ENCODE results near the gene TNNT1. TPM values are rescaled to one million over a fixed set of nuclear protein-coding genes. Genes with fewer than 3 reads are reported as not detected.
A peak's percentile ranks its signal among the peaks of the same experiment; 100 is the strongest.

Gene TNNT1
- total and polyA plus RNA-seq, 2 donors (not counting 3 experiments of a cell fraction or from before 2014, with no cell fraction given): 0.22 to 0.51 TPM

DNA sequence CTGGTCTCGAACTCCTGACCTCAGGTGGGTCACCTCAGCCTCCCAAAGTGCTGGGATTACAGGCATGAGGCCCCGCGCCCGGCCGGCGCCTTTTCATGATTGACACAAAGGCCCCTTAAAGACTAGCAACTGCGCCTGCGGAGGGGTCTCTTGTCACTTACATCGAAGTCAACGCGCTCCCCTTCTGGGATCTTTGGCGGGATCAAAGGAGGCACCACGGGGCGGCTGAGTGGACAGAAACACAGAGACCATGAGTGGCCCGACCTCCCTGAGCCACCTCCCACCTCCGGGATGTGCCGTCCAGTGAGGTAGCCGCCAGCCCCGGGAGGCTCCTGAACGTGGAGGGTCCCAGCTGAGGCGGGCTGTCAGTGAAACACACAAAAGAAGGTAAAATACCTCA, 7.3 kb downstream of the TNNT1 start:
- Histone ChIP-seq H3K79me2 (ENCODE audit: control insufficient read depth, insufficient read depth, low read length) (no peaks in the 10 kb centered on the region), H3K9me3 (replicated peaks; ENCODE audit: control insufficient read depth, insufficient read depth, low read length) (no peaks in the 10 kb centered on the region), H3K27ac (ENCODE audit: insufficient read depth, low read depth, low read length) (no peak overlapping the region), H2AFZ (ENCODE audit: low read depth, low read length) (peak overlapping the region; percentile 4), H3K4me1 (ENCODE audit: control insufficient read depth, extremely low read depth, insufficient read depth, low read length) (no peaks in the 10 kb centered on the region), H3K4me2 (ENCODE audit: insufficient read depth, low read length) (no peak overlapping the region), H4K20me1 (replicated peaks; ENCODE audit: control insufficient read depth, extremely low read depth, insufficient read depth, low read length) (no peaks in the 10 kb centered on the region), H3K27me3 (ENCODE audit: control insufficient read depth in 2 of 2, insufficient read depth in 2 of 2, low read length in 2 of 2) (peaks cover 4 to 5% of the 10 kb centered on the region in 2 experiments), H3K36me3 (ENCODE audit: control insufficient read depth in 2 of 2, extremely low read depth in 1 of 2, insufficient read depth in 2 of 2, low read length in 2 of 2) (no peaks in the 10 kb centered on the region), H3K9ac (replicated peaks; ENCODE audit: extremely low read depth, insufficient read depth, low read length) (no peak overlapping the region), H3K9me1 (replicated peaks; ENCODE audit: control insufficient read depth, extremely low read depth, insufficient read depth, low read length) (no peaks in the 10 kb centered on the region), H3K4me3 (replicated peaks in 1 of 3; ENCODE audit: insufficient read depth in 1 of 3, low read depth in 1 of 3, low read length in 3 of 3) (no peak overlapping the region)
- DNase-seq (ENCODE audit: low read depth, low spot score): no peak
- no peak for FAIRE-seq
- CTCF ChIA-PET: interaction anchor here (0.6 to 4.5 kb wide), 51 partner anchors 9 to 939 kb away, joined by 3 to 90 read pairs (median 4); partner anchors contain the start of genes DNAAF3, ISOC2, KMT5C and NAT14
- no TSS peak for BruUV-seq (replicated peaks)
- TF ChIP-seq, protein P1, sequence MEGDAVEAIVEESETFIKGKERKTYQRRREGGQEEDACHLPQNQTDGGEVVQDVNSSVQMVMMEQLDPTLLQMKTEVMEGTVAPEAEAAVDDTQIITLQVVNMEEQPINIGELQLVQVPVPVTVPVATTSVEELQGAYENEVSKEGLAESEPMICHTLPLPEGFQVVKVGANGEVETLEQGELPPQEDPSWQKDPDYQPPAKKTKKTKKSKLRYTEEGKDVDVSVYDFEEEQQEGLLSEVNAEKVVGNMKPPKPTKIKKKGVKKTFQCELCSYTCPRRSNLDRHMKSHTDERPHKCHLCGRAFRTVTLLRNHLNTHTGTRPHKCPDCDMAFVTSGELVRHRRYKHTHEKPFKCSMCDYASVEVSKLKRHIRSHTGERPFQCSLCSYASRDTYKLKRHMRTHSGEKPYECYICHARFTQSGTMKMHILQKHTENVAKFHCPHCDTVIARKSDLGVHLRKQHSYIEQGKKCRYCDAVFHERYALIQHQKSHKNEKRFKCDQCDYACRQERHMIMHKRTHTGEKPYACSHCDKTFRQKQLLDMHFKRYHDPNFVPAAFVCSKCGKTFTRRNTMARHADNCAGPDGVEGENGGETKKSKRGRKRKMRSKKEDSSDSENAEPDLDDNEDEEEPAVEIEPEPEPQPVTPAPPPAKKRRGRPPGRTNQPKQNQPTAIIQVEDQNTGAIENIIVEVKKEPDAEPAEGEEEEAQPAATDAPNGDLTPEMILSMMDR (IDR thresholded peaks at IDR 0.05; ENCODE audit: extremely low read depth in 1 of 2, insufficient read depth in 1 of 2, low read depth in 1 of 2, low read length in 2 of 2): no peak
- no peak for TF ChIP-seq POLR2AphosphoS5 (IDR thresholded peaks at IDR 0.05; ENCODE audit: insufficient read depth, low read depth, low read length)
- TF ChIP-seq GATA2 (IDR thresholded peaks at IDR 0.05; ENCODE audit: insufficient read depth, insufficient read length, low read depth, low read length): no peak
- TF ChIP-seq FOS (IDR thresholded peaks at IDR 0.05; ENCODE audit: borderline replicate concordance, insufficient read depth, low read length): no peak
- TF ChIP-seq MYC (IDR thresholded peaks at IDR 0.05; ENCODE audit: low read depth, low read length): no peak
- no peak for TF ChIP-seq POLR2A (IDR thresholded peaks at IDR 0.05; ENCODE audit: low read depth, low read length)
- no peak for TF ChIP-seq EZH2 (IDR thresholded peaks at IDR 0.05; ENCODE audit: borderline replicate concordance, low read depth, low read length, severe bottlenecking)
- TF ChIP-seq, protein P2, sequence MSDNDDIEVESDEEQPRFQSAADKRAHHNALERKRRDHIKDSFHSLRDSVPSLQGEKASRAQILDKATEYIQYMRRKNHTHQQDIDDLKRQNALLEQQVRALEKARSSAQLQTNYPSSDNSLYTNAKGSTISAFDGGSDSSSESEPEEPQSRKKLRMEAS (IDR thresholded peaks at IDR 0.05; ENCODE audit: insufficient read depth, insufficient read length): no peak
- no peak for TF ChIP-seq JUN (IDR thresholded peaks at IDR 0.05; ENCODE audit: borderline replicate concordance, insufficient read depth, insufficient read length, low read depth)
- dilution Hi-C loops (cut with MboI; ENCODE audit: extremely low pct_ligation_motif_present, low sequenced_read_pairs) (no loop called here), intact Hi-C loops (cut with micrococcal nuclease) (loop anchor here (1.0 to 10.0 kb wide), 8 partner anchors 19 to 491 kb away; partner anchors contain the start of genes RPL28 and TMEM238)
- POLR2A ChIA-PET: interaction anchor here (0.7 kb wide), 1 partner anchor 18 kb away, joined by 3 read pairs; no protein-coding TSS in a partner anchor
